Epithelial cell of prostate (primary cell): ENCODE measurements around the gene TMEM59L.

Source experiments
- DNase-seq: peaks from one replicate; pipeline ENCODE4 v3.0.0-alpha.2; 2011; ENCODE audit warnings: low read depth, low spot score
- H3K27ac ChIP-seq: fragments of 450-650 bp; 2 replicates; pipeline ENCODE4 v1.5.1; 2017; ENCODE audit warnings: mild to moderate bottlenecking

TMEM59L gene

GRCh38 chr19:18636183-18636968, 23.7 kb downstream of the TMEM59L start:
- peak overlapping the region; percentile 59 for H3K27ac ChIP-seq
- DNase-seq, result peak; percentile 88

GRCh38 chr19:18636969-18637629, 24.4 kb downstream of the TMEM59L start, which contains the start of gene KLHL26:
Gene KLHL26, plus strand, starts transcription at chr19:18637028. Its CDS starts 27 bp downstream, at chr19:18637055.
- peak within 1 kb of the TSS; percentile 59 for H3K27ac ChIP-seq
- no peak for DNase-seq

- H3K27ac ChIP-seq, result no peak overlapping the region
These were observed 25.3 kb downstream of the TMEM59L start for GRCh38 chr19:18637673-18638630.

DNA sequence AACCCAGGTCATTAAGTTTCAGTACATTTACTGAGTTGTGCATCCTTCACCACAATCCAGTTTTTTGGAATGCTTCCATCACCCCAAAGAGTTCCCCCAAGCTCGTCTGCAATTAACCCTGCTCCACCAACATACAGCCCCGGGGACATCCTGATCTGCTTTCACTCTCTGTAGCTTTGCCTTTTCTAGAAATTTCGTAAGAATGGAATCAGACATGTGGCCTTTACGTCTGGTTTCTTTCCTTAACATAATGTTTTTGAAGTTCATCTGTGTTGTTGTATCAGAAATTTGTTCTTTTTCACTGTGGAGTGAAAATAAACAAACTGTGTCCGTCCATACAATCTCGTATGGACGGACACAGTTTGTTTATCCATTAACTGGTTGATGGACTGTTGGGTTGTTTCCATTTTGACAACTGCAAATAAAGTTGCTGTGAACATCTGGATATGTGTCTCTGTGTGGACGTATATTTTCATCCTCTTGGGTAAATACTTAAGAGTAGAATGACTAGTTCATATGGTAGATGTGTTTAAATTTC, 27.1 kb downstream of the TMEM59L start:
- H3K27ac ChIP-seq, result no peak overlapping the region
- DNase-seq, result no peak

More at GRCh38 chr19:18637673-18638630, 25.3 kb downstream of the TMEM59L start:
- no peak for DNase-seq

GRCh38 chr19:18644196-18645034, 31.7 kb downstream of the TMEM59L start:
- no peak for DNase-seq

GRCh38 chr19:18645035-18645511, 32.4 kb downstream of the TMEM59L start:
- DNase-seq, result no peak
- no peak overlapping the region for H3K27ac ChIP-seq

More at GRCh38 chr19:18644196-18645034, 31.7 kb downstream of the TMEM59L start:
- H3K27ac ChIP-seq, result no peak overlapping the region

GRCh38 chr19:18646535-18647370, 34.1 kb downstream of the TMEM59L start:
- H3K27ac ChIP-seq, result no peak overlapping the region
- no peak for DNase-seq

DNA sequence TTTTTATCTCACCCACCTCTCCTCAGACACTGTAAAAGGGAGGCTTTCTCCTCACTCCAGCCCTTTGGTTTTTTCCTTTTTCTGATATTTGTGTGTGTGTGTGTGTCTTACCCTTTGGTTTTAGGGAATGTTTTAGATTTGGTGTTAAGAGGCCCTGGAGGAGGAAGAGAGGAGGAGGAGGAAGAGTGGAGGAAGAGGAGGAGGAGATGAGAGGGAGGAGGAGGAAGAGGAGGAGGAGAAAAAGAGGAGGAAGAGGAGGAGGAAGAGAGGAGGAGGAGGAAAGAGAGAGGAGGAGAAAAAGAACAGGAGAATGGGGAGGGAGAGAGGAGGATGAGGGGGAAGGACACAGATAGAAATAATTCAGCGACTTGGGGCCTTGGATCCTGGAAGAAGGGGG, 34.7 kb downstream of the TMEM59L start:
- no peak for DNase-seq
- no peak overlapping the region for H3K27ac ChIP-seq

- H3K27ac ChIP-seq, result no peak overlapping the region
- DNase-seq, result no peak
These were observed 35.1 kb downstream of the TMEM59L start for GRCh38 chr19:18647807-18648206.

GRCh38 chr19:18648973-18649315, 36.3 kb downstream of the TMEM59L start:
- H3K27ac ChIP-seq, result no peak overlapping the region
- DNase-seq, result no peak

- no peak for DNase-seq
- no peak overlapping the region for H3K27ac ChIP-seq
These were observed 36.8 kb downstream of the TMEM59L start for GRCh38 chr19:18649371-18650020.

GRCh38 chr19:18650021-18650390, 37.3 kb downstream of the TMEM59L start:
- H3K27ac ChIP-seq, result no peak overlapping the region

GRCh38 chr19:18650468-18651041, 37.9 kb downstream of the TMEM59L start:
- H3K27ac ChIP-seq, result no peak overlapping the region

More at GRCh38 chr19:18650021-18650390, 37.3 kb downstream of the TMEM59L start:
- DNase-seq, result no peak

GRCh38 chr19:18651300-18651699, 38.6 kb downstream of the TMEM59L start:
- no peak for DNase-seq
- H3K27ac ChIP-seq, result no peak overlapping the region

More at GRCh38 chr19:18650468-18651041, 37.9 kb downstream of the TMEM59L start:
- DNase-seq, result no peak

DNA sequence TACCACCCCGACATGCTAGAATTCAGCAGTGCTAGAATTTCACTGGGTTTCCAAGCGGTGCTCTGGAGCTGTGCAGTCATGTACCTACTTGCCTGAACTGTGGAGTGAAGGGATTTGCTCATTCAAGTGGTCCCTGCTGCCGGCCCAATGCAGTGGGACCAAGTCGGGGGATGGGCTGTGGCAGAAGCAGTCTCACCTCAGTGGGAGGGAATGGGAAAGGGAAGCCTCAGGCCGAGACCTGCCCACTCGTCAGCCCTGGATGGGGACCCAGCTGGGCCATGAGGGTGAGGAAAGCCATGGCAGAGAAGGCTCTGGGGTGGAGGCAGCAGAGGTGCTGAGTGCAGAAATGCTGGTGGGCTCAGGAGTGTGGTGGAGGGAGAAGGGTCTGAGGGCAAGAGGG, 39.1 kb downstream of the TMEM59L start:
- no peak for DNase-seq
- H3K27ac ChIP-seq, result no peak overlapping the region

- no peak for DNase-seq
- no peak overlapping the region for H3K27ac ChIP-seq
These were observed 41.2 kb downstream of the TMEM59L start for GRCh38 chr19:18653853-18654252.

DNA sequence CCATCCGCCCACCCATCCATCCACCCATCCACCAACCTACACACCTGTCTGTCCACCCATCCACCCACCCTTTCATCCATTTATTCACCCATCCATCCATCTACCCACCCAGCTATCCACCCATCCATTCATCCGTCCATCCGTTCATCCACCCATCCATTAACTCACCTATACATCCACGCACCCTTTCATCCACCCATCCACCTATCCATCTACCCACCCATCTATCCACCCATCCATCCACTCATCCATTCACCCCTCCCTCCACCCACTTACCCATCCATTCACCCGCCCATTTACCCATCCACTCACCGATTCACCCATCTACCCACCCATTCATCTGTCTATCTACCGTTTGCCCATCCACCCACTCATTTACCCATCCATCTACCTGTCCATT, 41.8 kb downstream of the TMEM59L start:
- no peak overlapping the region for H3K27ac ChIP-seq
- DNase-seq, result no peak
